ENCODE results near the gene OPA3.

Gene OPA3

GRCh38 chr19:45500918-45501729, 83.5 kb downstream of the OPA3 start:
- no peak for DNase-seq

GRCh38 chr19:45499196-45500180, 85.1 kb downstream of the OPA3 start:
- no peak for DNase-seq

GRCh38 chr19:45498411-45499195, 86.0 kb downstream of the OPA3 start, which contains the start of gene PPM1N:
Gene PPM1N, plus strand, starts transcription at chr19:45498443. Its CDS starts 30 bp downstream, at chr19:45498473.
- DNase-seq, result no peak

- DNase-seq, result no peak
These were observed 86.8 kb downstream of the OPA3 start for GRCh38 chr19:45497791-45498190.

DNA sequence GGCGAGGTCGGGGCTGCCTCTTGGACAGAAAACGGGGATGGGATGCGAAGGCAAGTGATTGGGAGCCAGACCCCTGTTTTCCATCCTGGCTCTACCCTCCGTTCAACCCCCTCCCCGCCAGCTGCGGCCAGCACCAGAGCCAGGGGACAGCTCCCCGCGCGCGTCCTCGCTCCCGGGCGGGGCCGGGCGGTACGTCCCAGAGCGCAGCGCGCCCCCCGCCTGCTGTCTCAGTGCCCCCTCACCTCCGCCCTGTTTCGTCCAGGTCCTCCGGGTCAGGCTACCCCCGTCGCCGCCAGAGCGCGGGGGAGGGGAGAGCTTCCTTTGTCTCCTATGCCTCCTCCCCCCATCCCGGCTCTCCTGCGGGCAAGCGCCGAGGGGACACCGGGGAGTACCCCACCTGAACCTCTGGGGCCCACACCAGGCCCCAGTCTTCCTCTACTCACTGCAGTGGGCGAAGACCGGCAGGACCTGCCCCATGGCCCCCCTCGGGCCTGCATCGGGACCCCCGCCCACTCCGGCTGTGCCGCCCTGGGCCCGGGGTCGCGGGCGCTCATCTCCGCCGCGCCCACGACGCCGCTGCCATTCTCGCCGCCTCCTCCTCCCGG, 88.2 kb downstream of the OPA3 start:
- no peak for DNase-seq

GRCh38 chr19:45495178-45495577, 89.4 kb downstream of the OPA3 start:
- DNase-seq, result no peak

GRCh38 chr19:45494261-45494916, 90.2 kb downstream of the OPA3 start:
- no peak for DNase-seq

- peak; percentile 51 to 70 for DNase-seq
These were observed 91.8 kb downstream of the OPA3 start for GRCh38 chr19:45492627-45493470.

DNA sequence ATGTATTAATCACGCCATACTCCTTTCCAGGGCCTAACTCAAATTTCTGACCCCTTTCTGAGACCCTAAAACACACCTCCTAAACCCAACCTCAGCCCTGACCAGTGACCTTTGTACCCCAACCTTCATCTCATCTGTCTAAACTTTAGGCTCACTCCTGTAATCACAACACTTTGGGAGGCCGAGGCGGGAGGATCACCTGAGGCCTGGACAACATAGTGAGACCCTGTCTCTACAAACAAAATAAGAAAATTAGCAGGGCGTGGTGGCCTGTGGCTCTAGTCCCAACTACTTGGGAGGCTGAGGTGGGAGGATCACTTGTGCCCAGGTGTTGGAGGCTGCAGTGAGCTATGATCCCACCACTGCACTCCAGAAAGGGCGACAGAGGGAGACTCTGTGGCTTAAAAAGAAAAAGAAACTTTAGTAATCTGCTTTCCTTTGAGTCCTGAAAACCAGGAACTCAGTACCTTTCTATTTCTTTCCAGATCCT, 92.4 kb downstream of the OPA3 start:
- no peak for DNase-seq

- no peak for DNase-seq
These were observed 95.3 kb downstream of the OPA3 start for GRCh38 chr19:45489216-45489855.

- no peak for DNase-seq
These were observed 95.9 kb downstream of the OPA3 start for GRCh38 chr19:45488708-45489107.

GRCh38 chr19:45485305-45486077, 99.1 kb downstream of the OPA3 start:
- peak; percentile 80 to 90 for DNase-seq

- DNase-seq, result no peak
These were observed 100.2 kb downstream of the OPA3 start for GRCh38 chr19:45484273-45484945.

- no peak for DNase-seq
These were observed 101.6 kb downstream of the OPA3 start for GRCh38 chr19:45483033-45483432.

- DNase-seq, result peak; percentile 50 to 88
These were observed 106.0 kb downstream of the OPA3 start for GRCh38 chr19:45478454-45479238.

DNA sequence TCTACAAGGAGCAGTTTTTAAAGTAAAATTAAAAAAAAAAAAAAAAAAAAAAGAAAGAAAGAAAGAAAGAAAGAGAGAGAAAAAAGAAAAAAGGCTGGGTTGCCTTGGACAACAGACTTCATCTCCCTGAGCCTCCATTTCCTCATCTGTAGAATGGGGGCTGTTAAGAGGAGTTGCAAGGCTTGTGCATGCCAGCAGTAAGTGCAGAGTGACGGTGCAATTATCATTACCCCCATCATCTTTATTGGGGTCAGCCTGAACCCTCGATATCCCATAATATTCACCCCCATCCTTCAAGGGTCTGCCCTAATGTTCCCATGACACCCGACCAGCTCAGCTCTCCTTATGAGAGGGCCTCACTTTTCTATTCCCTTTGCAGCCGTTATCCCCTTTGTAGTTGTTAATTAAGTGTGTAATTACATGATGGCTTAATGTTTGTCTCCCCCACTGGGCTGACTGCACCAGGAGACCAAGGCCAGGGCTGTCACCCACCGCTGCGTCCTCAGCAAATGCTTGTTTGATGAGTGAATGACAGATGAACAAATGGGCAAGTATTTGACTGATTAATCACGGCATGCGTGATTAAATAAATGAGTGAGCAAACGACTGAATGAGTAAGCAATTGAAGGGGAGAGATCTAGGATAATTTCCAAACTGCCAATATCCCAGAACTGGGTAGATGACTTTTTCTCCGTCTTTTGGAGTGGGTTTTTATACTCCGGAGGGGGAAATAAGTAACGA, 106.7 kb downstream of the OPA3 start:
- no peak for DNase-seq
